Measurements from ENCODE around the gene BMAL1.

DNA sequence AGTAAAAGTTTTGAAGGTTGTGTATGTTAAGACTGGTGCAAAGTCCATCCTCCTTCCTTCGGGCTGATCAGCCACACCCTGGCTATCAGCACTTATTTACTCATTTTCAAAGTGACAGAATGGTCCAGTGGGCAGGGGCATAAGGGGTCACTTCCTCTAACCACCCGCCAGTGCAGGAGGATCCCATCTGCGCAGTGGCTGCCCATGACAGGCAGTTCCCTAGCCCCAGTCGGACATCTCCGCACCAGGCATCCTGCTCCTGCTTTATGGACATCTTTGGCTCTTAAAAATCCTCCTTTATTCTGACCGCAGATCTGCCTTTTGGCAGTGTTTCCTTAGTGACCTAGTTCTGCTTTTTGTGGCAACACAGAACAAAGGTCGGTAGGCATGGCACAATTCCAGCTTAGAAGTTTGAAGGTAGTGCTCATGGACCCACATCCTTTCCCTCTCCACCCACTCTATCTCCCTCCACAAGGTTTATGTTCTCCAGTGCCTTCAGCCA, 55.9 kb downstream of the BMAL1 start:
- TF ChIP-seq, protein P1, sequence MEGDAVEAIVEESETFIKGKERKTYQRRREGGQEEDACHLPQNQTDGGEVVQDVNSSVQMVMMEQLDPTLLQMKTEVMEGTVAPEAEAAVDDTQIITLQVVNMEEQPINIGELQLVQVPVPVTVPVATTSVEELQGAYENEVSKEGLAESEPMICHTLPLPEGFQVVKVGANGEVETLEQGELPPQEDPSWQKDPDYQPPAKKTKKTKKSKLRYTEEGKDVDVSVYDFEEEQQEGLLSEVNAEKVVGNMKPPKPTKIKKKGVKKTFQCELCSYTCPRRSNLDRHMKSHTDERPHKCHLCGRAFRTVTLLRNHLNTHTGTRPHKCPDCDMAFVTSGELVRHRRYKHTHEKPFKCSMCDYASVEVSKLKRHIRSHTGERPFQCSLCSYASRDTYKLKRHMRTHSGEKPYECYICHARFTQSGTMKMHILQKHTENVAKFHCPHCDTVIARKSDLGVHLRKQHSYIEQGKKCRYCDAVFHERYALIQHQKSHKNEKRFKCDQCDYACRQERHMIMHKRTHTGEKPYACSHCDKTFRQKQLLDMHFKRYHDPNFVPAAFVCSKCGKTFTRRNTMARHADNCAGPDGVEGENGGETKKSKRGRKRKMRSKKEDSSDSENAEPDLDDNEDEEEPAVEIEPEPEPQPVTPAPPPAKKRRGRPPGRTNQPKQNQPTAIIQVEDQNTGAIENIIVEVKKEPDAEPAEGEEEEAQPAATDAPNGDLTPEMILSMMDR (IDR thresholded peaks at IDR 0.05), result no peak
- no peak for TF ChIP-seq POLR2A (IDR thresholded peaks at IDR 0.05)
